IMR-90 (cell line): ENCODE results near the gene COX19. TPM values are rescaled to one million over a fixed set of nuclear protein-coding genes. Genes with fewer than 3 reads are reported as not detected.

ENCODE experiments used
- ATAC-seq: fragments of 200-7000 bp; cut with Tn5 transposase; 2 replicates; pipeline ENCODE4 v1.9.1; 2020; ENCODE audit warnings: low read depth, mild to moderate bottlenecking, moderate library complexity
- BruUV-seq: library from RNA; stranded (reverse); fragments of 400-500 nt; replicated peaks from 2 replicates; lab custom pipeline; 2021; lab: Mats Ljungman, UMichigan
- CTCF ChIA-PET: fragments of 300-600 bp; formaldehyde crosslinking; extraction: SDS; loops from one replicate; lab custom pipeline; 2021; ENCODE audit warnings: antibody characterized with exemption; lab: Yijun Ruan, JAX
- POLR2A ChIA-PET: fragments of 300-600 bp; sonication (Branson Sonifier 250); formaldehyde crosslinking; loops from one replicate; lab custom pipeline; 2022; ENCODE audit warnings: antibody characterized with exemption; ENCODE audit not compliant: unreplicated experiment; lab: Charles Lee
- DNase-seq: peaks from one replicate; pipeline ENCODE4 v3.0.0; 2013
- H2AFZ ChIP-seq: replicated peaks from 2 replicates; pipeline ENCODE3; 2013; ENCODE audit warnings: low read length, mild to moderate bottlenecking; ENCODE audit not compliant: poor library complexity
- H2AK5ac ChIP-seq: 2 replicates; pipeline ENCODE4 v1.6.1; 2013; ENCODE audit warnings: low read depth, low read length, inconsistent platforms
- H2AK9ac ChIP-seq: replicated peaks from 2 replicates; pipeline ENCODE3; 2013; ENCODE audit warnings: mild to moderate bottlenecking, low read depth, low read length, moderate library complexity; ENCODE audit not compliant: poor library complexity
- H2BK120ac ChIP-seq: 2 replicates; pipeline ENCODE4 v1.6.1; 2013; ENCODE audit warnings: low read depth, low read length, inconsistent platforms
- H2BK15ac ChIP-seq: 3 replicates; pipeline ENCODE4 v1.6.1; 2013; ENCODE audit warnings: low read depth, low read length, inconsistent platforms
- H2BK20ac ChIP-seq: 2 replicates; pipeline ENCODE4 v1.6.1; 2013; ENCODE audit warnings: low read depth, mild to moderate bottlenecking, inconsistent platforms, low read length, moderate library complexity
- H2BK5ac ChIP-seq: 2 replicates; pipeline ENCODE4 v1.6.1; 2013; ENCODE audit warnings: mild to moderate bottlenecking, low read depth, low read length, inconsistent platforms; ENCODE audit not compliant: poor library complexity, severe bottlenecking
- H3K14ac ChIP-seq: replicated peaks from 2 replicates; pipeline ENCODE4 v1.6.1; 2013; ENCODE audit warnings: low read depth, low read length, inconsistent platforms
- H3K18ac ChIP-seq: 2 replicates; pipeline ENCODE4 v1.6.1; 2013; ENCODE audit warnings: low read depth, low read length, control low read depth
- H3K23ac ChIP-seq: 2 replicates; pipeline ENCODE4 v1.6.1; 2013; ENCODE audit warnings: low read depth, low read length, inconsistent platforms
- H3K27ac ChIP-seq: 2 replicates; pipeline ENCODE4 v1.5.1; 2013; ENCODE audit warnings: mild to moderate bottlenecking, control low read depth, low read length; ENCODE audit not compliant: insufficient read depth
- H3K27me3 ChIP-seq: 2 replicates; pipeline ENCODE4 v1.6.1; 2013; ENCODE audit warnings: low read length; ENCODE audit not compliant: control insufficient read depth, insufficient read depth
- H3K36me3 ChIP-seq: 2 replicates; pipeline ENCODE4 v1.6.1; 2013; ENCODE audit warnings: low read length, mixed read lengths; ENCODE audit not compliant: control insufficient read depth, insufficient read depth
- H3K4ac ChIP-seq: 2 replicates; pipeline ENCODE4 v1.6.1; 2013; ENCODE audit warnings: low read depth, low read length, inconsistent platforms
- H3K4me1 ChIP-seq: 2 replicates; pipeline ENCODE4 v1.6.1; 2013; ENCODE audit warnings: low read length, mixed read lengths; ENCODE audit not compliant: control insufficient read depth, insufficient read depth
- H3K4me2 ChIP-seq: 2 replicates; pipeline ENCODE4 v1.6.1; 2013; ENCODE audit warnings: low read depth, mild to moderate bottlenecking, control low read depth, low read length, moderate library complexity
- H3K4me3 ChIP-seq: 2 replicates; pipeline ENCODE4 v1.5.1; 2013; ENCODE audit warnings: low read depth, mild to moderate bottlenecking, control low read depth, low read length, moderate library complexity; ENCODE audit not compliant: insufficient read depth
- H3K56ac ChIP-seq: 2 replicates; pipeline ENCODE4 v1.6.1; 2013; ENCODE audit warnings: low read length, inconsistent platforms; ENCODE audit not compliant: insufficient read depth; ENCODE audit errors: extremely low read depth
- H3K79me1 ChIP-seq, 2 experiments: 2 replicates each; pipeline ENCODE4 v1.6.1; 2013; ENCODE audit warnings: low read length in 2 of 2, inconsistent platforms in 1 of 2, low read depth in 1 of 2
- H3K9ac ChIP-seq: 2 replicates; pipeline ENCODE4 v1.6.1; 2013; ENCODE audit warnings: low read depth, low read length, control low read depth
- H3K9me1 ChIP-seq: 2 replicates; pipeline ENCODE4 v1.6.1; 2013; ENCODE audit warnings: low read length, inconsistent platforms; ENCODE audit not compliant: insufficient read depth
- H3K9me3 ChIP-seq: 2 replicates; pipeline ENCODE4 v1.6.1; 2013; ENCODE audit warnings: low read length; ENCODE audit not compliant: control insufficient read depth, insufficient read depth
- H4K20me1 ChIP-seq: 2 replicates; pipeline ENCODE4 v1.6.1; 2013; ENCODE audit warnings: low read length, inconsistent platforms; ENCODE audit not compliant: insufficient read depth
- H4K5ac ChIP-seq: 2 replicates; pipeline ENCODE4 v1.6.1; 2013; ENCODE audit warnings: mild to moderate bottlenecking, low read depth, low read length, control low read depth
- H4K8ac ChIP-seq, 2 experiments: 2 replicates each; pipeline ENCODE4 v1.6.1; 2013; ENCODE audit warnings: low read depth in 2 of 2, low read length in 2 of 2, control low read depth in 1 of 2, inconsistent platforms in 1 of 2
- H4K91ac ChIP-seq: 2 replicates; pipeline ENCODE4 v1.6.1; 2013; ENCODE audit warnings: low read depth, low read length, inconsistent platforms; ENCODE audit not compliant: insufficient read depth
- MXI1 ChIP-seq: IDR thresholded peaks from 2 replicates; pipeline ENCODE4 v1.6.1; 2012; ENCODE audit warnings: low read depth, mild to moderate bottlenecking, low read length, moderate library complexity, borderline replicate concordance
- WGBS, 2 experiments: methylation state at CpG; one replicate each; pipeline versions ENCODE4 v1.1.5 to v1.1.7; 2013; ENCODE audit warnings: missing lambda C conversion rate in 2 of 2; ENCODE audit not compliant: insufficient read length in 1 of 2; ENCODE audit errors: extremely low coverage in 2 of 2; 5-methylcytosine and 5-hydroxymethylcytosine counted together
- dilution Hi-C: fragments of 300-500 bp; cut with HindIII; formaldehyde crosslinking; loops from one replicate; pipeline ENCODE4 v1.14.3; 2018; ENCODE audit warnings: low sequenced_read_pairs; ENCODE audit not compliant: unreplicated experiment
- in situ Hi-C: fragments of 300-500 bp; cut with MboI; formaldehyde crosslinking; loops from 3 replicates; pipeline ENCODE4 v1.14.3; 2019; ENCODE audit warnings: low sequenced_read_pairs, inconsistent platforms, mixed read lengths
- intact Hi-C: fragments of 100-400 bp; cut with micrococcal nuclease; formaldehyde crosslinking; loops from 2 replicates; pipeline ENCODE4 v1.10.0; 2022
- polyA plus RNA-seq, 3 experiments: library from polyadenylated mRNA; depleted of rRNA; stranded (reverse); fragments of >200 nt; gene quantifications; 2 replicates each; pipeline ENCODE4 v1.2.3, GENCODE V29; 2012; ENCODE audit warnings: low replicate concordance in 1 of 3
- total RNA-seq: library from RNA; depleted of rRNA; stranded (reverse); fragments of >200 nt; gene quantifications from 2 replicates; pipeline ENCODE4 v1.2.3, GENCODE V29; 2012

The COX19 gene
- total and polyA plus RNA-seq, 2 of the 4 experiments (the other 2 are of a cell fraction), result 3.9 to 7.3 TPM

- H3K36me3 ChIP-seq, result no peaks in the 10 kb centered on the region
- intact Hi-C loops, result no loop called here
- no peak overlapping the region for H3K18ac ChIP-seq
- dilution Hi-C loops, result no loop called here
- DNase-seq, result no peak
- H2AK5ac ChIP-seq, result no peak overlapping the region
- no peak overlapping the region for H2AFZ ChIP-seq
- no peak overlapping the region for H4K8ac ChIP-seq
- H2BK120ac ChIP-seq, result no peak overlapping the region
- H3K4me1 ChIP-seq, result no peaks in the 10 kb centered on the region
- in situ Hi-C loops, result no loop called here
- no peak overlapping the region for H3K9ac ChIP-seq
- H3K4me2 ChIP-seq, result no peak overlapping the region
- no peak overlapping the region for H4K91ac ChIP-seq
- no peaks in the 10 kb centered on the region for H4K20me1 ChIP-seq
- H3K4ac ChIP-seq, result no peak overlapping the region
- TF ChIP-seq MXI1, result no peak
- no peak overlapping the region for H2BK15ac ChIP-seq
- ChIA-PET CTCF (no interaction called here), POLR2A (no interaction called here)
- H3K27ac ChIP-seq, result no peak overlapping the region
- no peak overlapping the region for H3K14ac ChIP-seq
- BruUV-seq, result no TSS peak
- H4K5ac ChIP-seq, result no peak overlapping the region
- H2AK9ac ChIP-seq, result peak overlapping the region; percentile 55
- no peak overlapping the region for H3K56ac ChIP-seq
- H3K79me1 ChIP-seq, result no peaks in the 10 kb centered on the region
- ATAC-seq, result no peak
- no peak overlapping the region for H3K23ac ChIP-seq
- H2BK5ac ChIP-seq, result no peak overlapping the region
- H3K27me3 ChIP-seq, result peaks cover 6% of the 10 kb centered on the region
- H2BK20ac ChIP-seq, result no peak overlapping the region
- no peaks in the 10 kb centered on the region for H3K9me3 ChIP-seq
- no peak overlapping the region for H3K4me3 ChIP-seq
- WGBS, 2 experiments, result 68% methylated on average over 11 of the region's 29 CpGs; no CpG with 5 or more reads in 1 of the 2 experiments
- no peaks in the 10 kb centered on the region for H3K9me1 ChIP-seq
Measured at GRCh38 chr7:946256-946996, 28.9 kb downstream of the COX19 start.
